ENCODE measurements around the gene KY.

DNA sequence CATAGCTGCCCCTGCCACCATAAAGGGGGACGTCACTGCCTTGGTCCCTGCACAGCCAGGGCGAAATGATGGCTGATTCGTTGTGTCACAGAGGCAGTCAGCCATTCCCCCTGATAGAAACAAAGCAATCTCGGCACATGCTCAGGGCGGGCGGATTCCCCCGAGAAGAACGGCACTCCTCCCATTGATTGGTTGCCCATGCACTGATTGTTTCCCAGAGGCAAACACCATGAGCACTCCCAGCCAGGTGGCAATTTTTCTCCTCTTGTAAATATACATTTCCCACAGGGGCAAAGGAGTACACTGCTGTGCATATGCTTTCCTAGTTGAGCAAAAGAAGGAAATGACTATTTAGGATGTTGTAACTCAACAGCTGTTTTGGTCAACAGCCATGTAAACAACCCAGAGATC, 56.5 kb downstream of the KY start:
- TF ChIP-seq, protein P1, sequence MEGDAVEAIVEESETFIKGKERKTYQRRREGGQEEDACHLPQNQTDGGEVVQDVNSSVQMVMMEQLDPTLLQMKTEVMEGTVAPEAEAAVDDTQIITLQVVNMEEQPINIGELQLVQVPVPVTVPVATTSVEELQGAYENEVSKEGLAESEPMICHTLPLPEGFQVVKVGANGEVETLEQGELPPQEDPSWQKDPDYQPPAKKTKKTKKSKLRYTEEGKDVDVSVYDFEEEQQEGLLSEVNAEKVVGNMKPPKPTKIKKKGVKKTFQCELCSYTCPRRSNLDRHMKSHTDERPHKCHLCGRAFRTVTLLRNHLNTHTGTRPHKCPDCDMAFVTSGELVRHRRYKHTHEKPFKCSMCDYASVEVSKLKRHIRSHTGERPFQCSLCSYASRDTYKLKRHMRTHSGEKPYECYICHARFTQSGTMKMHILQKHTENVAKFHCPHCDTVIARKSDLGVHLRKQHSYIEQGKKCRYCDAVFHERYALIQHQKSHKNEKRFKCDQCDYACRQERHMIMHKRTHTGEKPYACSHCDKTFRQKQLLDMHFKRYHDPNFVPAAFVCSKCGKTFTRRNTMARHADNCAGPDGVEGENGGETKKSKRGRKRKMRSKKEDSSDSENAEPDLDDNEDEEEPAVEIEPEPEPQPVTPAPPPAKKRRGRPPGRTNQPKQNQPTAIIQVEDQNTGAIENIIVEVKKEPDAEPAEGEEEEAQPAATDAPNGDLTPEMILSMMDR (optimal IDR thresholded peaks at IDR 0.05 in 1 of 3, IDR thresholded peaks at IDR 0.05 in 1 of 3, conservative IDR thresholded peaks at IDR 0.05 in 1 of 3; ENCODE audit: extremely low read depth in 1 of 3, insufficient read depth in 2 of 3, low read length in 3 of 3) = no peak
- no peak for TF ChIP-seq EZH2 (IDR thresholded peaks at IDR 0.05; ENCODE audit: low read length)

Measured in keratinocyte (primary cell).